Endothelial cell of umbilical vein (primary cell): ENCODE results near the gene FNDC4. TPM values are rescaled to one million over a fixed set of nuclear protein-coding genes. Genes with fewer than 3 reads are reported as not detected.

Experiments
- BruUV-seq: library from RNA; stranded (reverse); fragments of 400-500 nt; replicated peaks from 2 replicates; lab custom pipeline; 2021; lab: Mats Ljungman, UMichigan
- CTCF ChIA-PET: fragments of 300-600, 350-600 bp; sonication (Branson Sonifier 250); formaldehyde crosslinking; loops from one replicate; lab custom pipeline; 2021; ENCODE audit warnings: antibody characterized with exemption, inconsistent platforms; lab: Charles Lee
- POLR2A ChIA-PET: fragments of 300-600, 350-600 bp; sonication (Branson Sonifier 250); formaldehyde crosslinking; loops from one replicate; lab custom pipeline; 2021; ENCODE audit warnings: antibody characterized with exemption, inconsistent platforms; lab: Charles Lee
- DNase-seq: peaks from one replicate; pipeline ENCODE4 v3.0.0-alpha.2; 2011; ENCODE audit warnings: low read depth, low spot score
- FAIRE-seq: peaks from 2 replicates; lab custom pipeline; 2011; peaks lifted over from hg19 to GRCh38; lab: Jason Lieb, UNC
- H2AFZ ChIP-seq: 2 replicates; pipeline ENCODE4 v1.6.0; 2012; ENCODE audit warnings: low read depth, low read length, control low read depth, inconsistent platforms
- H3K27ac ChIP-seq: 2 replicates; pipeline ENCODE4 v1.5.1; 2011; ENCODE audit warnings: low read depth, mild to moderate bottlenecking, control low read depth, low read length, moderate library complexity; ENCODE audit not compliant: insufficient read depth
- H3K27me3 ChIP-seq, 2 experiments: 2 replicates each; pipeline versions ENCODE4 v1.6.0 to v1.6.1; 2011; ENCODE audit warnings: low read length in 2 of 2, mixed read lengths in 1 of 2; ENCODE audit not compliant: control insufficient read depth in 2 of 2, insufficient read depth in 2 of 2
- H3K36me3 ChIP-seq, 2 experiments: 2 replicates in 1 of 2; 3 replicates in 1 of 2; pipeline ENCODE4 v1.5.1; 2011; ENCODE audit warnings: low read length in 2 of 2, mild to moderate bottlenecking in 1 of 2, moderate library complexity in 1 of 2; ENCODE audit not compliant: control insufficient read depth in 2 of 2, insufficient read depth in 2 of 2; ENCODE audit errors: extremely low read depth in 1 of 2
- H3K4me1 ChIP-seq: 3 replicates; pipeline ENCODE4 v1.5.1; 2011; ENCODE audit warnings: mild to moderate bottlenecking, low read length; ENCODE audit not compliant: control insufficient read depth, insufficient read depth; ENCODE audit errors: extremely low read depth
- H3K4me2 ChIP-seq: 2 replicates; pipeline ENCODE4 v1.6.1; 2011; ENCODE audit warnings: low read length, control low read depth, mixed read lengths; ENCODE audit not compliant: insufficient read depth
- H3K4me3 ChIP-seq, 3 experiments: fragments of 200-600 bp in 1 of 3; sonication (generic), shearing (Covaris generic) in 1 of 3; replicated peaks in 1 of 3; 2 replicates each; pipeline ENCODE4 v1.5.1; 2011 to 2016; ENCODE audit warnings: control low read depth in 3 of 3, low read length in 3 of 3, mild to moderate bottlenecking in 2 of 3, inconsistent platforms in 1 of 3, low read depth in 1 of 3, moderate library complexity in 1 of 3; ENCODE audit not compliant: insufficient read depth in 1 of 3
- H3K79me2 ChIP-seq: 2 replicates; pipeline ENCODE4 v1.6.0; 2012; ENCODE audit warnings: low read length, inconsistent platforms; ENCODE audit not compliant: control insufficient read depth, insufficient read depth
- H3K9ac ChIP-seq: replicated peaks from 2 replicates; pipeline ENCODE3; 2011; ENCODE audit warnings: low read length, control low read depth; ENCODE audit not compliant: insufficient read depth; ENCODE audit errors: extremely low read depth
- H3K9me1 ChIP-seq: replicated peaks from 3 replicates; pipeline ENCODE4 v1.6.0; 2011; ENCODE audit warnings: mild to moderate bottlenecking, low read length; ENCODE audit not compliant: control insufficient read depth, insufficient read depth; ENCODE audit errors: extremely low read depth
- H3K9me3 ChIP-seq: replicated peaks from 2 replicates; pipeline ENCODE4 v1.5.1; 2012; ENCODE audit warnings: low read length, inconsistent platforms; ENCODE audit not compliant: control insufficient read depth, insufficient read depth
- H4K20me1 ChIP-seq: replicated peaks from 2 replicates; pipeline ENCODE3; 2011; ENCODE audit warnings: mild to moderate bottlenecking, low read length; ENCODE audit not compliant: control insufficient read depth, insufficient read depth; ENCODE audit errors: extremely low read depth
- CTCF ChIP-seq, 2 donors: IDR thresholded peaks; 1 replicate in 1 of 2; 2 replicates in 1 of 2; pipeline ENCODE4 v1.5.1; 2011; ENCODE audit warnings: low read length in 2 of 2, mild to moderate bottlenecking in 2 of 2, moderate library complexity in 2 of 2, control low read depth in 1 of 2, inconsistent platforms in 1 of 2, low read depth in 1 of 2; ENCODE audit not compliant: insufficient read depth in 1 of 2; ENCODE audit errors: extremely low read depth in 1 of 2
- EZH2 ChIP-seq: IDR thresholded peaks from 2 replicates; pipeline ENCODE4 v1.6.1; 2012; ENCODE audit warnings: borderline replicate concordance, low read depth, mild to moderate bottlenecking, moderate library complexity, low read length, inconsistent platforms; ENCODE audit not compliant: severe bottlenecking
- FOS ChIP-seq: IDR thresholded peaks from 2 replicates; pipeline ENCODE4 v1.6.1; 2011; ENCODE audit warnings: mild to moderate bottlenecking, low read length, moderate library complexity, borderline replicate concordance; ENCODE audit not compliant: insufficient read depth
- GATA2 ChIP-seq: IDR thresholded peaks from 2 replicates; pipeline ENCODE4 v1.7.0; 2011; ENCODE audit warnings: low read depth, mild to moderate bottlenecking, moderate library complexity, mixed read lengths, low read length; ENCODE audit not compliant: insufficient read length, insufficient read depth
- JUN ChIP-seq: IDR thresholded peaks from 2 replicates; pipeline ENCODE4 v1.6.1; 2011; ENCODE audit warnings: borderline replicate concordance, low read depth; ENCODE audit not compliant: insufficient read length, insufficient read depth
- MAX ChIP-seq: IDR thresholded peaks from 2 replicates; pipeline ENCODE4 v1.6.1; 2011; ENCODE audit not compliant: insufficient read depth, insufficient read length
- MYC ChIP-seq: IDR thresholded peaks from one replicate; pipeline ENCODE4 v1.6.1; 2011; ENCODE audit warnings: mild to moderate bottlenecking, low read depth, low read length
- POLR2A ChIP-seq: IDR thresholded peaks from 2 replicates; pipeline ENCODE4 v1.6.1; 2012; ENCODE audit warnings: low read depth, mild to moderate bottlenecking, control low read depth, low read length
- POLR2AphosphoS5 ChIP-seq: IDR thresholded peaks from 2 replicates; pipeline ENCODE4 v1.6.1; 2012; ENCODE audit warnings: low read depth, mild to moderate bottlenecking, control low read depth, low read length, moderate library complexity; ENCODE audit not compliant: insufficient read depth
- dilution Hi-C: fragments of 300-500 bp; cut with MboI; formaldehyde crosslinking; loops from one replicate; pipeline ENCODE4 v1.15.0; 2019; ENCODE audit warnings: low sequenced_read_pairs; ENCODE audit not compliant: extremely low pct_ligation_motif_present
- intact Hi-C: fragments of 100-400 bp; cut with micrococcal nuclease; formaldehyde crosslinking; loops from one replicate; pipeline ENCODE4 v1.10.0; 2022
- polyA plus RNA-seq, 4 experiments: library from polyadenylated mRNA; depleted of rRNA in 3 of 4; stranded (reverse) in 3 of 4; unstranded in 1 of 4; fragments of >200 nt; gene quantifications; 2 replicates each; pipeline versions ENCODE4 v1.2.1 to v1.2.3, GENCODE V29; 2011 to 2012; ENCODE audit warnings: missing spikeins in 1 of 4
- total RNA-seq: library from RNA; stranded (reverse); gene quantifications from 2 replicates; pipeline ENCODE4 v1.2.3, GENCODE V29; 2021

The FNDC4 gene
- total and polyA plus RNA-seq, 2 donors (not counting 3 experiments of a cell fraction or from before 2014, with no cell fraction given) = 15.5 to 19.0 TPM

GRCh38 chr2:27461118-27461517 is 33.9 kb downstream of the FNDC4 start:
- no peaks in the 10 kb centered on the region for H4K20me1 ChIP-seq
- no peaks in the 10 kb centered on the region for H3K79me2 ChIP-seq
- BruUV-seq = no TSS peak
- H3K4me3 ChIP-seq = no peak overlapping the region
- dilution Hi-C loops = loop anchor here (25.0 kb wide), 1 partner anchor 126 kb away; the partner anchor contains the start of gene ZNF512
- H3K4me2 ChIP-seq = no peak overlapping the region
- H3K9me3 ChIP-seq = no peaks in the 10 kb centered on the region
- no peak overlapping the region for H2AFZ ChIP-seq
- H3K9me1 ChIP-seq = no peaks in the 10 kb centered on the region
- H3K27me3 ChIP-seq = no peaks in the 10 kb centered on the region
- no peak overlapping the region for H3K27ac ChIP-seq
- ChIA-PET CTCF (no interaction called here), POLR2A (no interaction called here)
- intact Hi-C loops = no loop called here
- no peak overlapping the region for H3K9ac ChIP-seq
- peaks cover 8 to 17% of the 10 kb centered on the region in 2 experiments for H3K36me3 ChIP-seq
- H3K4me1 ChIP-seq = no peaks in the 10 kb centered on the region
- DNase-seq = no peak
- no peak for FAIRE-seq
- TF ChIP-seq EZH2 (no peak), FOS (no peak), CTCF (IDR thresholded peaks at IDR 0.05; ENCODE audit: extremely low read depth in 1 of 2, insufficient read depth in 1 of 2, low read depth in 1 of 2, low read length in 2 of 2) (no peak), JUN (no peak), POLR2AphosphoS5 (no peak), POLR2A (no peak), MAX (no peak), GATA2 (no peak), MYC (no peak)
